BLaER1 treated with 17β-estradiol and CSF1 and Interleukin-3, amounts not matched to agents 10 nM and 100 nM (cell line): ENCODE results near the gene CCDC9B.

Experiments used
- H3K27ac ChIP-seq, 11 experiments: shearing (Covaris generic); formaldehyde crosslinking; 2 replicates each; pipeline ENCODE4 v1.8.1; 2022
- H3K27me3 ChIP-seq, 11 experiments: shearing (Covaris generic); formaldehyde crosslinking; 2 replicates each; pipeline ENCODE4 v1.8.1; 2022
- H3K36me3 ChIP-seq, 11 experiments: shearing (Covaris generic); formaldehyde crosslinking; 2 replicates each; pipeline ENCODE4 v1.8.1; 2022
- H3K4me1 ChIP-seq, 10 experiments: shearing (Covaris generic); formaldehyde crosslinking; 2 replicates each; pipeline ENCODE4 v1.8.1; 2022
- H3K4me2 ChIP-seq, 11 experiments: shearing (Covaris generic); formaldehyde crosslinking; 2 replicates each; pipeline ENCODE4 v1.8.1; 2022
- H3K4me3 ChIP-seq, 10 experiments: shearing (Covaris generic); formaldehyde crosslinking; 2 replicates each; pipeline ENCODE4 v1.8.1; 2022
- H3K9ac ChIP-seq, 11 experiments: shearing (Covaris generic); formaldehyde crosslinking; 2 replicates each; pipeline ENCODE4 v1.8.1; 2022
- H3K9me3 ChIP-seq, 11 experiments: shearing (Covaris generic); formaldehyde crosslinking; replicated peaks in 1 of 11; 2 replicates each; pipeline ENCODE4 v1.8.1; 2022
- H4K20me1 ChIP-seq, 11 experiments: shearing (Covaris generic); formaldehyde crosslinking; 2 replicates each; pipeline ENCODE4 v1.8.1; 2022
- Cebpa-rat ChIP-seq, 11 experiments: shearing (Covaris generic); IDR thresholded peaks; 2 replicates each; pipeline ENCODE4 v1.8.1; 2022

Gene CCDC9B

GRCh38 chr15:40337597-40337996, 3.1 kb downstream of the CCDC9B start:
- Histone ChIP-seq H3K9ac (peak overlapping the region in 9 of 11 experiments; percentile 5 to 71 (median 43); a peak in 9 of 22 replicates), H3K4me3 (peak overlapping the region in 5 of 10 experiments; percentile 24 to 49 (median 30); a peak in 7 of 20 replicates), H3K27me3 (no peaks in the 10 kb centered on the region), H3K9me3 (no peaks in the 10 kb centered on the region), H3K4me1 (peaks cover 87 to 99% (median 96%) of the 10 kb centered on the region in 10 experiments), H3K27ac (peak overlapping the region in 3 of 11 experiments; percentile 11 to 45 (median 19); a peak in 3 of 22 replicates), H4K20me1 (no peaks in the 10 kb centered on the region), H3K36me3 (peaks cover 0 to 18% (median 0%) of the 10 kb centered on the region in 11 experiments; a peak in 1 of 22 replicates), H3K4me2 (peak overlapping the region; percentile 82 to 98 (median 95))
- TF ChIP-seq Cebpa-rat (IDR thresholded peaks at IDR 0.05) = no peak

- no peaks in the 10 kb centered on the region for H4K20me1 ChIP-seq
- no peaks in the 10 kb centered on the region for H3K9me3 ChIP-seq
- TF ChIP-seq Cebpa-rat (IDR thresholded peaks at IDR 0.05) = no peak
- no peaks in the 10 kb centered on the region for H3K27me3 ChIP-seq
- H3K27ac ChIP-seq = peak overlapping the region in 5 of 11 experiments; percentile 10 to 86 (median 19); a peak in 4 of 22 replicates
- peak overlapping the region in 10 of 11 experiments; percentile 6 to 71 (median 45); a peak in 11 of 22 replicates for H3K9ac ChIP-seq
- H3K4me3 ChIP-seq = peak overlapping the region in 8 of 10 experiments; percentile 1 to 49 (median 31); a peak in 12 of 20 replicates
- H3K4me1 ChIP-seq = peaks cover 95 to 100% (median 100%) of the 10 kb centered on the region in 10 experiments
- peaks cover 0 to 23% (median 0%) of the 10 kb centered on the region in 11 experiments; a peak in 4 of 22 replicates for H3K36me3 ChIP-seq
- peak overlapping the region; percentile 82 to 98 (median 95) for H3K4me2 ChIP-seq
These were observed 4.0 kb downstream of the CCDC9B start for GRCh38 chr15:40336744-40337122.

GRCh38 chr15:40335938-40336743, 4.6 kb downstream of the CCDC9B start:
- Histone ChIP-seq H3K9me3 (no peaks in the 10 kb centered on the region), H4K20me1 (no peaks in the 10 kb centered on the region), H3K4me3 (peak overlapping the region in 8 of 10 experiments; percentile 1 to 49 (median 31); a peak in 12 of 20 replicates), H3K27ac (peak overlapping the region in 9 of 11 experiments; percentile 63 to 90 (median 80); a peak in 11 of 22 replicates), H3K4me1 (peaks cover 98 to 100% (median 100%) of the 10 kb centered on the region in 10 experiments), H3K4me2 (peak overlapping the region; percentile 82 to 98 (median 95)), H3K27me3 (no peaks in the 10 kb centered on the region), H3K36me3 (peaks cover 0 to 28% (median 0%) of the 10 kb centered on the region in 11 experiments; a peak in 4 of 22 replicates), H3K9ac (peak overlapping the region in 10 of 11 experiments; percentile 11 to 71 (median 62); a peak in 11 of 22 replicates)
- no peak for TF ChIP-seq Cebpa-rat (IDR thresholded peaks at IDR 0.05)

GRCh38 chr15:40334941-40335795, 5.6 kb downstream of the CCDC9B start:
- Histone ChIP-seq H4K20me1 (no peaks in the 10 kb centered on the region), H3K36me3 (peaks cover 0 to 33% (median 0%) of the 10 kb centered on the region in 11 experiments; a peak in 4 of 22 replicates), H3K27ac (peak overlapping the region; percentile 60 to 90 (median 80)), H3K9me3 (no peaks in the 10 kb centered on the region), H3K4me3 (peak overlapping the region in 2 of 10 experiments; percentile 6 to 43; a peak in 5 of 20 replicates), H3K4me1 (peaks cover 98 to 100% (median 100%) of the 10 kb centered on the region in 10 experiments), H3K27me3 (no peaks in the 10 kb centered on the region), H3K9ac (peak overlapping the region; percentile 52 to 80 (median 69); a peak in 21 of 22 replicates), H3K4me2 (peak overlapping the region; percentile 82 to 98 (median 95))
- no peak; a peak in 1 of 22 replicates for TF ChIP-seq Cebpa-rat (IDR thresholded peaks at IDR 0.05)

GRCh38 chr15:40334541-40334940, 6.2 kb downstream of the CCDC9B start:
- no peaks in the 10 kb centered on the region for H3K9me3 ChIP-seq
- peaks cover 0 to 36% (median 0%) of the 10 kb centered on the region in 11 experiments; a peak in 4 of 22 replicates for H3K36me3 ChIP-seq
- H3K9ac ChIP-seq = peak overlapping the region; percentile 52 to 80 (median 69)
- no peak for TF ChIP-seq Cebpa-rat (IDR thresholded peaks at IDR 0.05)
- H3K4me2 ChIP-seq = peak overlapping the region; percentile 82 to 98 (median 95)
- peak overlapping the region; percentile 60 to 90 (median 80) for H3K27ac ChIP-seq
- H3K4me3 ChIP-seq = peak overlapping the region in 3 of 10 experiments; percentile 4 to 43 (median 6); a peak in 5 of 20 replicates
- peaks cover 98 to 100% (median 100%) of the 10 kb centered on the region in 10 experiments for H3K4me1 ChIP-seq
- no peaks in the 10 kb centered on the region for H3K27me3 ChIP-seq
- no peaks in the 10 kb centered on the region for H4K20me1 ChIP-seq

GRCh38 chr15:40333922-40334492, 6.7 kb downstream of the CCDC9B start:
- no peaks in the 10 kb centered on the region for H3K9me3 ChIP-seq
- peaks cover 94 to 100% (median 98%) of the 10 kb centered on the region in 10 experiments for H3K4me1 ChIP-seq
- peak overlapping the region; percentile 60 to 95 (median 80) for H3K27ac ChIP-seq
- H3K4me3 ChIP-seq = peak overlapping the region in 9 of 10 experiments; percentile 1 to 56 (median 35); a peak in 11 of 20 replicates
- H3K4me2 ChIP-seq = peak overlapping the region; percentile 82 to 98 (median 95)
- no peaks in the 10 kb centered on the region for H3K27me3 ChIP-seq
- no peaks in the 10 kb centered on the region for H4K20me1 ChIP-seq
- H3K36me3 ChIP-seq = peaks cover 0 to 38% (median 0%) of the 10 kb centered on the region in 11 experiments; a peak in 4 of 22 replicates
- no peak for TF ChIP-seq Cebpa-rat (IDR thresholded peaks at IDR 0.05)
- H3K9ac ChIP-seq = peak overlapping the region; percentile 52 to 90 (median 69)

GRCh38 chr15:40332113-40332781, 8.5 kb downstream of the CCDC9B start:
- Histone ChIP-seq H3K36me3 (peaks cover 0 to 40% (median 0%) of the 10 kb centered on the region in 11 experiments; a peak in 7 of 22 replicates), H3K27ac (peak overlapping the region in 3 of 11 experiments; percentile 86 to 95 (median 90); a peak in 5 of 22 replicates), H3K27me3 (peaks cover 0 to 8% (median 4%) of the 10 kb centered on the region in 11 experiments; a peak in 6 of 22 replicates), H4K20me1 (peaks cover 0 to 4% (median 0%) of the 10 kb centered on the region in 11 experiments; a peak in 2 of 22 replicates), H3K4me3 (no peak overlapping the region; a peak in 1 of 20 replicates), H3K4me1 (peaks cover 93 to 100% (median 98%) of the 10 kb centered on the region in 10 experiments), H3K9ac (no peak overlapping the region), H3K9me3 (no peaks in the 10 kb centered on the region), H3K4me2 (peak overlapping the region; percentile 82 to 98 (median 95))
- TF ChIP-seq Cebpa-rat (IDR thresholded peaks at IDR 0.05) = no peak
